ENCODE measurements around the gene CAMKK1. TPM values are rescaled to one million over a fixed set of nuclear protein-coding genes. Genes with fewer than 3 reads are reported as not detected.

CAMKK1 gene
- total and polyA plus RNA-seq, 5 donors, result 4.2 to 6.7 (median 5.8) TPM

DNA sequence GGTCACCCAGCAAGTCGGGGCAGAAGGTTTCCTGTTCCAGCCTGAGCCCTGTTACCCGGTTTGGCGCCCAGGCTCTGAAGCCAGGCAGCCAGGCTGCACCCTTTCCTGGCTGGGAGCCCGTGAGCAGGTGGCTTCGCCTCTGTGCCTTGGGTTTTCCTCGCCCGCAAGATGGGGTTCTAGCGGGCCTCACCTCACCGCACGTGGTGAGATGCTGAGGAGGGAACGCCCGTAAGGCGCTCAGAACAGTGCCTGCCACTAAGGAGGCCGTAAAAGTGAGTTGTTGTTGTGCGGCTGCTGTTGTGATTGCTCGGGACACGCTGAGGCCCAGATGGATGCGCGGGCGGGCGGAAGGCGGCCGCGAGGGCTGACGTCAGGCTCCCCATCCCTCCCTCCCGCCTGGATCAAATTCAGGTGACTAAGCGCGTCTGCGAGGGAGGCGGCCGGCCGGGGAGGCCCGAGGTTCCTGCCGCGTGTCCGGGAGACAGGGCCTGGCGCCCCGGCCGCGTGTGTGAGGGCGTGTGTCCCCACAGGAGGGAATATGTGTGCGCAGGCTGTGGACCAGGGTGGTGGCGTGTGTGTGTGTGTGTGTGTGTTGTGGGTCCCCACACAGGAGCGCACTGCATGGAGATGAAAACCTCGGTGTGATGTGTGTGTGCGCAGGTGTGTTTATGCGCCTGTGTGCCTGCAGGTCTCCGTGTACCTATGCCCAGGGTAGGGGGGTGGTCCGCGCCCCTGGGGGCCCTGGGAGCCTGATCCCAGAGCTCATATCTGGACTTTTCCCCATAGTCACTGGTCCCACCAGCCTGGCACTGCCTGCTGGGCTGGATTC is 4.3 kb downstream of the CAMKK1 start:
- H3K4me1 ChIP-seq (ENCODE audit: control insufficient read depth, insufficient read depth, low read length), result peaks cover 6% of the 10 kb centered on the region
- peak overlapping the region; percentile 34 for H3K27ac ChIP-seq (ENCODE audit: low read length)
- H3K4me3 ChIP-seq (ENCODE audit: low read length), result no peak overlapping the region
- 49% methylated on average over 50 of the region's 50 CpGs for WGBS
- ATAC-seq, result peak; percentile 28 to 36
- DNase-seq, result peak; percentile 87 to 93 (median 91)
- intact Hi-C loops (cut with DNase I), result no loop called here
- H3K27me3 ChIP-seq (ENCODE audit: control insufficient read depth, insufficient read depth), result no peaks in the 10 kb centered on the region
- no peaks in the 10 kb centered on the region for H3K9me3 ChIP-seq (ENCODE audit: control insufficient read depth, low read length)

DNA sequence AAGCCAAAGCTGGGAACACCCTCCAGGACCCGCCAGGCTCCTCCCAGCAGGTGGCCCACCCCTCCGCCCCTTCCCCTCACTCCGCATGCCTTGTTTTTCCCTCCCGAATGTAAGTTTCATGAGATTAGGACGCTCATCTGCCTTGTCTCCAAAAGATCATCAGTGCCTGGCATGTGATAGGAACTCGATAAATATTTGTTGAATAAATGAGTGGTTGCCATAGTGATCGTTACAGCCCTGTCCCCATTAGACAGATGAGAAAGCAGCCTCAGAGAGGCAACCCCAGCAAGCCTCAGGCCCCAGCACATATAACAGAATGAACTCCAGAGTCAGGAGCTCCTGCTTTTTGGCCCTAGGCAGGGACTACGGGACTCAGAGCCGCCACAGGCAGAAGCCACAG is 5.0 kb downstream of the CAMKK1 start:
- Histone ChIP-seq H3K4me1 (ENCODE audit: control insufficient read depth, insufficient read depth, low read length) (peaks cover 4% of the 10 kb centered on the region), H3K9me3 (ENCODE audit: control insufficient read depth, low read length) (no peaks in the 10 kb centered on the region), H3K4me3 (ENCODE audit: low read length) (no peak overlapping the region), H3K27me3 (ENCODE audit: control insufficient read depth, insufficient read depth) (no peaks in the 10 kb centered on the region), H3K27ac (ENCODE audit: low read length) (peak overlapping the region; percentile 34)
- no peak for ATAC-seq
- intact Hi-C loops (cut with DNase I), result no loop called here
- DNase-seq, result no peak
- WGBS, result 61% methylated on average over 9 of the region's 9 CpGs

DNA sequence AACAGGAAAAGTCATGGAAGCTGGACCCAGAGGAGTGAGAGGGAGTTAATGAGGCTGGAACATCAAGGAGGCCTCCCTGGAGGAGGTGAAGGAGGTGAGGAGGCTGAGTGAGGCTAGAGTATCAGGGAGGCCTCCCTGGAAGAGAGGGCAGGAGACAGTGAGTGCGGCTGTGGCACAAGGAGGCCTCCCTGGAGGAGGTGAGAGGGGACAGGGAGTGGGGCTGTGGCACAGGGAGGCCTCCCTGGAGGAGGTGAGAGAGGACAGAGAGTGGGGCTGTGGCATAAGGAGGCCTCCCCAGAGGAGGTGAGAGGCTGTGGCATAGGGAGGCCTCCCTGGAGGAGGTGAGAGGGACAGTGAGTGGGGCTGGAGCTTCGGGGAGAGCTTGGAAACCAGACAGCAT is 5.5 kb downstream of the CAMKK1 start:
- ATAC-seq (no peak), DNase-seq (peak in 1 of 3 donors; percentile 47)
- no peaks in the 10 kb centered on the region for H3K9me3 ChIP-seq (ENCODE audit: control insufficient read depth, low read length)
- no peak overlapping the region for H3K4me3 ChIP-seq (ENCODE audit: low read length)
- intact Hi-C loops (cut with DNase I), result no loop called here
- no peak overlapping the region for H3K27ac ChIP-seq (ENCODE audit: low read length)
- H3K27me3 ChIP-seq (ENCODE audit: control insufficient read depth, insufficient read depth), result no peaks in the 10 kb centered on the region
- peaks cover 4% of the 10 kb centered on the region for H3K4me1 ChIP-seq (ENCODE audit: control insufficient read depth, insufficient read depth, low read length)
- 73% methylated on average over 2 of the region's 2 CpGs for WGBS

DNA sequence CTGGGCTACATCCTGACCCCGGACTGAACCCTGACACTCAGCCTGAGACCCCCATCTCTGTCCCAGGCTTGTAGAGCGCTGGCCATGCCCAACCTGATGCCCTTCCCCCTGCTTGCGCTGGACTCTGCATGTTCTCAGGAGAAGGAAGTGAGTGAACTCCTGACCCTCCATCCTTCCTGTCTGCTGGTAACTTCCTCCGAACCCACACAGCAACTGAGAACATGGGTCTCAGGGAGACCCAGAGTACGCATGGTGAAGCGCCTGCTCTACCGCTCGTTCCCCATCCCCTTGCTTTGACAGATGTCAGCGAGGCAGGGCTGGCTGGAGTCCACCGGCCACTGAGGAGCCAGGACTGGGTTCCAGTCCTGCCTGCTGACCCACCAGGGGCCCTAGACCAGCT is 6.1 kb downstream of the CAMKK1 start:
- Histone ChIP-seq H3K27me3 (ENCODE audit: control insufficient read depth, insufficient read depth) (no peaks in the 10 kb centered on the region), H3K4me1 (ENCODE audit: control insufficient read depth, insufficient read depth, low read length) (peaks cover 4% of the 10 kb centered on the region), H3K9me3 (ENCODE audit: control insufficient read depth, low read length) (no peaks in the 10 kb centered on the region), H3K4me3 (ENCODE audit: low read length) (no peak overlapping the region), H3K27ac (ENCODE audit: low read length) (no peak overlapping the region)
- intact Hi-C loops (cut with DNase I), result no loop called here
- DNase-seq (peak in 2 of 3 donors; percentile 63 to 75), ATAC-seq (peak; percentile 10 to 12)
- 63% methylated on average over 10 of the region's 10 CpGs for WGBS

DNA sequence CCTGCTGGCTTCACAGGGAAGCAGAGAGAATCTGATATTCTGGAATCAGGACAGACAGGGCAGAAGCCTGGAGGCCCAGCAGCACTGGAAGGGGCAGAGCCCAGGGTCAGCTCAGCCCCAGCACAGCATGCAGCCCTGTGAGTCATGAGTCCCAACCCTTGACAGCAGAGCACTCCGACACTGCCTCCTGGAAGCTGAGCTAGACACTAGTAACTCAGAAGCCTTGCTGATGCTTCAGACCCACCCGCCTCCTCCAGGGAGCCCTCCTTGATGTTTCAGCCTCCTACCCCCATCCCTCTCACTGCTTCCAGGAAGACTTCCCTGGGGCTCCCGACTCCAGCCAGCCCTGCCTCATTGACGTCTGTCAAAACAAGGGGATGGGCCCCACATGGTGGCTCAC is 6.9 kb downstream of the CAMKK1 start:
- peak in 1 of 3 donors; percentile 30 for DNase-seq
- WGBS, result 89% methylated on average over 4 of the region's 4 CpGs
- Histone ChIP-seq H3K4me3 (ENCODE audit: low read length) (no peak overlapping the region), H3K9me3 (ENCODE audit: control insufficient read depth, low read length) (no peaks in the 10 kb centered on the region), H3K27ac (ENCODE audit: low read length) (no peak overlapping the region), H3K4me1 (ENCODE audit: control insufficient read depth, insufficient read depth, low read length) (peaks cover 4% of the 10 kb centered on the region), H3K27me3 (ENCODE audit: control insufficient read depth, insufficient read depth) (no peaks in the 10 kb centered on the region)
- intact Hi-C loops (cut with DNase I), result no loop called here
- ATAC-seq, result no peak

DNA sequence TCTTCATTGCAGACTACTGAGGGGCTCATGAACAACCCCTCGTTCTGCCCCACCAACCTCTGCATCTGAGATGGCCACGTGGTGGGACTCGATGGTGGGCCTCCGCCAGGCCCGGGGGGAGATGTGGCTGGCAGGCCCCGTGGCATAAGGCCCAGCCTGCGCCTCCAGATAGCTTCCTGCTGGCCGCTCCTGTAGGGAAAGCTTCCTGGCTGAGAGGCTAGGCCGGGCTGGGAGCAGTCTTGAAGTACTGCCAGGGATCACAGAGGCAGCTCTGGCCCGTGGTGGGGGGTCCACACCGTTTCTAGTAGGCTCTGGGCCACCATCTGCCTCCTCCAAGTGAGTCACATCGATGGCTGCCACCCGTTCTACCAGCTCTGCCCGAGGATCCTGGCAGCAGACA is 7.6 kb downstream of the CAMKK1 start:
- ATAC-seq, result no peak
- DNase-seq, result peak in 2 of 3 donors; percentile 59 to 60
- Histone ChIP-seq H3K4me3 (ENCODE audit: low read length) (no peak overlapping the region), H3K4me1 (ENCODE audit: control insufficient read depth, insufficient read depth, low read length) (peaks cover 4% of the 10 kb centered on the region), H3K27me3 (ENCODE audit: control insufficient read depth, insufficient read depth) (no peaks in the 10 kb centered on the region), H3K9me3 (ENCODE audit: control insufficient read depth, low read length) (no peaks in the 10 kb centered on the region), H3K27ac (ENCODE audit: low read length) (no peak overlapping the region)
- intact Hi-C loops (cut with DNase I), result no loop called here
- 67% methylated on average over 14 of the region's 14 CpGs for WGBS

DNA sequence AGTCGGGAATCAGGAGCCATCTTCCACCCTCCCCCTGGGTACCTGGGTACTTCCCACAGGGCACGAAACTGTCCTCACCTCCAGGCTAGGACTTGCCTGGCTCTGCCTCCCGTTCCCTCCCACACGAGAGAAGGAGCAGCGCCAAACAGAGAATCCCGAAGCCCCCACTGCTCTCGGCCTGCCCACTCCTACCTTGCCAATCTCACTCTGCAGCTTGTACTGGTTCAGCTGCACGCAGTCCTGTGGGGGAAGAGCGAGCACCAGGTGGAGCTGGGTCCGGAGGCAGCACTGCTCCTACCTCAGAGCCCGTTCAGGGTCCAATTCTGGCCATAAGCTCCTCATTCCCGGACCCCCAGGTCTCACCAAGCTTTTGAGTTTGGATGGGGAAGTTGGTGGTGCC is 8.7 kb downstream of the CAMKK1 start:
- 94% methylated on average over 12 of the region's 12 CpGs for WGBS
- DNase-seq (peak in 1 of 3 donors; percentile 13), ATAC-seq (no peak)
- Histone ChIP-seq H3K4me1 (ENCODE audit: control insufficient read depth, insufficient read depth, low read length) (no peaks in the 10 kb centered on the region), H3K9me3 (ENCODE audit: control insufficient read depth, low read length) (no peaks in the 10 kb centered on the region), H3K27me3 (ENCODE audit: control insufficient read depth, insufficient read depth) (no peaks in the 10 kb centered on the region), H3K27ac (ENCODE audit: low read length) (no peak overlapping the region), H3K4me3 (ENCODE audit: low read length) (no peak overlapping the region)
- intact Hi-C loops (cut with DNase I), result no loop called here

DNA sequence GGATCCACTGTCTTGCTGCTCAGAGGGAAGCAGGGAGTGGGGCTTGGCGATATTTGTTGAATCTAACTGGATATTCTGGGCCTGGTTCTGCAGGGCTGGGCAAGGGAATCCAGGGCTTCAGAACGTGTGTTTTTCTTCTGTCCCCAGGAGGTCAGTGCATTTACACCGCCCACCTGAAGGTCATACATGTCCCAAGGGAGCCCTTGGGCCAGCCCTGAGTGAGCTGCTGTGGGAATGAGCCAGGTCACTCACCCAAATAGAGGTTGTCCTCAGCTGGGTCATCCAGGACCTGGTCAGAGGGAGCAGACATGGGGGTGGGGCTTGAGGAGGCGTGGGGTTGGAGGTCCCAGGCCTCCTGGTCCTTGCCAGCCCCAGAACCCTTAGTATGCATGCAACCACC is 10.6 kb downstream of the CAMKK1 start:
- H3K4me1 ChIP-seq (ENCODE audit: control insufficient read depth, insufficient read depth, low read length), result no peaks in the 10 kb centered on the region
- H3K27ac ChIP-seq (ENCODE audit: low read length), result no peak overlapping the region
- WGBS, result 83% methylated on average over 4 of the region's 4 CpGs
- H3K9me3 ChIP-seq (ENCODE audit: control insufficient read depth, low read length), result no peaks in the 10 kb centered on the region
- DNase-seq (peak in 1 of 3 donors; percentile 27), ATAC-seq (no peak)
- no peak overlapping the region for H3K4me3 ChIP-seq (ENCODE audit: low read length)
- H3K27me3 ChIP-seq (ENCODE audit: control insufficient read depth, insufficient read depth), result no peaks in the 10 kb centered on the region
- intact Hi-C loops (cut with DNase I), result no loop called here

DNA sequence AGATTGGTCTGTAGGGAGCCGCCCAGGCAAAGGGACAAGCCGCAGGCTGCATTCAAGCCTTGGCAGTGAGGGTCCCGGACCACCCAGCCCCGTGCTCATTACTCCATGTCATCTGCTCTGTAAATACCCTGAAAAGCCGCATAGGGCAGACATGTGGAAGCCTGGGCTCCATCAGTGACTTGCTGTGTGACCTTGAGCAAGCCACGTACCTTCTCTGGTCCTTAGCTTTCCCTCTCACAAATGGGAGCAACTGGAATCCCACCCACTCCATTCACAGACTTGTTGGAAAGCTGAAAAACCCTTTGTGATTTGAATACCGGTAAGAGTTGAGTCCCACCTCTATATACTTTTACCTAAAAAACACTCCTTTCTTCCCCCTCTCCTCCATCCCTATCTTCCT is 11.9 kb downstream of the CAMKK1 start:
- H3K4me1 ChIP-seq (ENCODE audit: control insufficient read depth, insufficient read depth, low read length), result no peaks in the 10 kb centered on the region
- intact Hi-C loops (cut with DNase I), result no loop called here
- H3K27ac ChIP-seq (ENCODE audit: low read length), result no peak overlapping the region
- no peaks in the 10 kb centered on the region for H3K27me3 ChIP-seq (ENCODE audit: control insufficient read depth, insufficient read depth)
- H3K4me3 ChIP-seq (ENCODE audit: low read length), result no peak overlapping the region
- no peaks in the 10 kb centered on the region for H3K9me3 ChIP-seq (ENCODE audit: control insufficient read depth, low read length)
- WGBS, result 94% methylated on average over 7 of the region's 7 CpGs
- ATAC-seq (no peak), DNase-seq (peak in 1 of 3 donors; percentile 20)

DNA sequence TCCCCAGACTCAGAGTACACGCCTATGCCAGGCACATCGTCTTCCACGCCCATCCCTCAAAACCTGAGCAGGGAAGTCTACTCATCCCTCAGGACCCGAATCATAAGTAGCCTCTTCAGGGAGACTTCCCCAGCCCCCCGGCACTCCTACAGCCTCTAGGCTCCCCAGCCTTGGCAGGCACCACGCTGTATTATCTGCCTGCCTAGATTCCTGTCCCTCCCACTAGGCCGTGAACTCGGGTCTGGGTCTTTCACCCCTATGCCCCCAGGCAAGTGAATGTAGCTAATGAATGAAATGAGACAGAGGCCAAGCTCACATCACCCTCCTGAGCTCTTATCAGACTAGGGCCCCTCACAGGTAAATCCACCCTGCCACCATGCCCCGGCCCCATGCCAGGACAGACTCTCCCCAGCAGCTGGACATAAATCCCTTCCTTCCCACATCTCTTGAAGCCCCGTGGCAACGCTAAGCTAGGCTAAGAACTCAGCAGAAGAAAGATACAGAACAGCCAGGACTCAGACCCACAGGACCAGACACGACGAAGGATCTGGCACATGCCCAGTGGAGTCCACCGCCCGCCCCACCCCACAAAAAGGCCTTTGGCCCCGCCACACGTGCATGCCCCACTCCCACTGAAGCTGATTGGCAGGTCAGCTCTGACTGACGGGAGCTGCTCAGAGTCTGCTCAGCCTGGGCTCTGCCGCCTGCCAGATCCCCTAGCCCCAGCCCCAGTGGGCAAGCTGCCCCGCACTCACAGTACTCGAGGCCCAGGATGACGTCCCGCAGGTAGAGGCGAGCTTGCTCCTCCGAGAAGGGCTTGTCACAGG is 13.0 kb downstream of the CAMKK1 start:
- Histone ChIP-seq H3K27me3 (ENCODE audit: control insufficient read depth, insufficient read depth) (no peaks in the 10 kb centered on the region), H3K27ac (ENCODE audit: low read length) (peak overlapping the region; percentile 27), H3K4me1 (ENCODE audit: control insufficient read depth, insufficient read depth, low read length) (no peaks in the 10 kb centered on the region), H3K4me3 (ENCODE audit: low read length) (no peak overlapping the region), H3K9me3 (ENCODE audit: control insufficient read depth, low read length) (no peaks in the 10 kb centered on the region)
- 54% methylated on average over 25 of the region's 25 CpGs for WGBS
- DNase-seq (peak in 2 of 3 donors; percentile 57 to 71), ATAC-seq (peak; percentile 38 to 47)
- intact Hi-C loops (cut with DNase I), result no loop called here

DNA sequence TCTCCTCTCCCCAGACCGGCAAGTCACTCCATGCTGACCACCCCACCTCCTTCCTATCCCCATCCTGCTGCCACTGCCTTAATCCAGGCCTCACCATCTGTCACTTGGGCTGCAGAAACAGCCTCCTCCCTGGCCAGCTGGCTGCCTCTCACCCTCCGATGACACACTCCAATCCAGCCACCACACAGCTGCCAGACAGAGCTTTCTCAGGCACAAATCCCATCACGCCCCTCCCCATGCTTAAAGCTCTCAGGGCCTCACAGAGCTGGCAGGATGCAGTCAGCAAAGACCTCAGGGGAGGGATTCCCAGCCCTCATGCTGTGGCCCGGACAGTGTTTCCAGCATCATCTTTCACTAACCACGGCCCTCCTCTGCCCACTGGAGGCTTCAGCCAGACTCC is 13.7 kb downstream of the CAMKK1 start:
- intact Hi-C loops (cut with DNase I), result no loop called here
- ATAC-seq, result peak; percentile 78 to 79
- no peak overlapping the region for H3K4me3 ChIP-seq (ENCODE audit: low read length)
- peak overlapping the region; percentile 27 for H3K27ac ChIP-seq (ENCODE audit: low read length)
- H3K9me3 ChIP-seq (ENCODE audit: control insufficient read depth, low read length), result no peaks in the 10 kb centered on the region
- 40% methylated on average over 5 of the region's 5 CpGs for WGBS
- DNase-seq, result peak; percentile 75 to 89 (median 84)
- H3K27me3 ChIP-seq (ENCODE audit: control insufficient read depth, insufficient read depth), result no peaks in the 10 kb centered on the region
- H3K4me1 ChIP-seq (ENCODE audit: control insufficient read depth, insufficient read depth, low read length), result no peaks in the 10 kb centered on the region
